ENCODE data around the gene RIMS3. TPM values are rescaled to one million over a fixed set of nuclear protein-coding genes. Genes with fewer than 3 reads are reported as not detected.

Gene RIMS3
- total RNA-seq, 1 donor from 2014 or later: 17.2 TPM

GRCh38 chr1:40652468-40652867 is 13.0 kb downstream of the RIMS3 start:
- peaks cover 26% of the 10 kb centered on the region for H3K4me1 Mint-ChIP-seq
- TF ChIP-seq EZH2phosphoT487 (IDR thresholded peaks at IDR 0.05) (no peak), CTCF (IDR thresholded peaks at IDR 0.05) (no peak), EZH2 (IDR thresholded peaks at IDR 0.05) (no peak)
- H3K9ac ChIP-seq: no peak overlapping the region
- peaks cover 12% of the 10 kb centered on the region for H3K27me3 Mint-ChIP-seq (ENCODE audit: insufficient read depth, low read depth)
- peaks cover 45% of the 10 kb centered on the region for H4K20me1 ChIP-seq (ENCODE audit: low read depth)
- H3K4me1 ChIP-seq: peaks cover 16% of the 10 kb centered on the region
- H3F3A ChIP-seq (ENCODE audit: low read depth): no peaks in the 10 kb centered on the region
- H3K9me3 Mint-ChIP-seq: no peaks in the 10 kb centered on the region
- no peak overlapping the region for H3K27ac ChIP-seq
- H3K79me2 ChIP-seq (ENCODE audit: low read depth): no peaks in the 10 kb centered on the region
- DNase-seq (ENCODE audit: low spot score): no peak
- H3K4me3 Mint-ChIP-seq: no peak overlapping the region
- H3K9me3 ChIP-seq (ENCODE audit: low read depth): no peaks in the 10 kb centered on the region
- H2AFZ ChIP-seq (replicated peaks): no peak overlapping the region
- H3K36me3 Mint-ChIP-seq: no peaks in the 10 kb centered on the region
- no peak overlapping the region for H3K4me3 ChIP-seq
- no peaks in the 10 kb centered on the region for H3K36me3 ChIP-seq
- no peak overlapping the region for H3K27ac Mint-ChIP-seq
- no peak overlapping the region for H3K4me2 ChIP-seq
- H3K27me3 ChIP-seq: no peaks in the 10 kb centered on the region

- Mint-ChIP-seq H3K9me3 (no peaks in the 10 kb centered on the region), H3K27me3 (ENCODE audit: insufficient read depth, low read depth) (peaks cover 12% of the 10 kb centered on the region), H3K4me1 (peaks cover 29% of the 10 kb centered on the region), H3K4me3 (no peak overlapping the region), H3K36me3 (no peaks in the 10 kb centered on the region), H3K27ac (no peak overlapping the region)
- no peak overlapping the region for H3K4me3 ChIP-seq
- H3F3A ChIP-seq (ENCODE audit: low read depth): no peaks in the 10 kb centered on the region
- TF ChIP-seq EZH2phosphoT487 (IDR thresholded peaks at IDR 0.05) (no peak), EZH2 (IDR thresholded peaks at IDR 0.05) (no peak)
- no peaks in the 10 kb centered on the region for H3K36me3 ChIP-seq
- peaks cover 16% of the 10 kb centered on the region for H3K4me1 ChIP-seq
- no peaks in the 10 kb centered on the region for H3K79me2 ChIP-seq (ENCODE audit: low read depth)
- H3K9me3 ChIP-seq (ENCODE audit: low read depth): no peaks in the 10 kb centered on the region
- H3K9ac ChIP-seq: no peak overlapping the region
- H3K27me3 ChIP-seq: no peaks in the 10 kb centered on the region
- no peak overlapping the region for H3K27ac ChIP-seq
- no peak overlapping the region for H3K4me2 ChIP-seq
- H2AFZ ChIP-seq (replicated peaks): no peak overlapping the region
- no peak for DNase-seq (ENCODE audit: low spot score)
- peaks cover 46% of the 10 kb centered on the region for H4K20me1 ChIP-seq (ENCODE audit: low read depth)
Measured at GRCh38 chr1:40651138-40651857, 14.2 kb downstream of the RIMS3 start.

GRCh38 chr1:40650075-40650474 is 15.4 kb downstream of the RIMS3 start:
- no peak overlapping the region for H3K27ac Mint-ChIP-seq
- no peak overlapping the region for H3K4me2 ChIP-seq
- no peak overlapping the region for H3K4me3 ChIP-seq
- H3K9me3 ChIP-seq (ENCODE audit: low read depth): no peaks in the 10 kb centered on the region
- peaks cover 12% of the 10 kb centered on the region for H3K27me3 Mint-ChIP-seq (ENCODE audit: insufficient read depth, low read depth)
- no peak overlapping the region for H2AFZ ChIP-seq (replicated peaks)
- no peaks in the 10 kb centered on the region for H3K36me3 Mint-ChIP-seq
- peak; percentile 75 for DNase-seq (ENCODE audit: low spot score)
- peaks cover 52% of the 10 kb centered on the region for H4K20me1 ChIP-seq (ENCODE audit: low read depth)
- TF ChIP-seq CTCF (IDR thresholded peaks at IDR 0.05) (peak; percentile 66), EZH2phosphoT487 (IDR thresholded peaks at IDR 0.05) (no peak)
- no peaks in the 10 kb centered on the region for H3K9me3 Mint-ChIP-seq
- H3K4me1 ChIP-seq: peaks cover 23% of the 10 kb centered on the region
- H3K79me2 ChIP-seq (ENCODE audit: low read depth): no peaks in the 10 kb centered on the region
- H3F3A ChIP-seq (ENCODE audit: low read depth): no peaks in the 10 kb centered on the region
- H3K27me3 ChIP-seq: no peaks in the 10 kb centered on the region
- peaks cover 41% of the 10 kb centered on the region for H3K4me1 Mint-ChIP-seq
- H3K36me3 ChIP-seq: no peaks in the 10 kb centered on the region
- H3K4me3 Mint-ChIP-seq: no peak overlapping the region
- no peak overlapping the region for H3K27ac ChIP-seq
- no peak overlapping the region for H3K9ac ChIP-seq

GRCh38 chr1:40649592-40649930 is 15.9 kb downstream of the RIMS3 start:
- TF ChIP-seq EZH2 (IDR thresholded peaks at IDR 0.05): no peak
- TF ChIP-seq CTCF (IDR thresholded peaks at IDR 0.05): no peak
- no peak for TF ChIP-seq EZH2phosphoT487 (IDR thresholded peaks at IDR 0.05)
- Histone ChIP-seq H3K4me2 (no peak overlapping the region), H3K36me3 (no peaks in the 10 kb centered on the region), H3F3A (ENCODE audit: low read depth) (no peaks in the 10 kb centered on the region), H3K9me3 (ENCODE audit: low read depth) (no peaks in the 10 kb centered on the region), H3K27me3 (no peaks in the 10 kb centered on the region), H3K4me3 (no peak overlapping the region), H3K9ac (no peak overlapping the region), H3K27ac (no peak overlapping the region), H4K20me1 (ENCODE audit: low read depth) (peaks cover 52% of the 10 kb centered on the region), H3K79me2 (ENCODE audit: low read depth) (no peaks in the 10 kb centered on the region), H2AFZ (replicated peaks) (no peak overlapping the region), H3K4me1 (peaks cover 19% of the 10 kb centered on the region)
- peaks cover 10% of the 10 kb centered on the region for H3K27me3 Mint-ChIP-seq (ENCODE audit: insufficient read depth, low read depth)
- DNase-seq (ENCODE audit: low spot score): no peak
- H3K4me3 Mint-ChIP-seq: no peak overlapping the region
- no peaks in the 10 kb centered on the region for H3K36me3 Mint-ChIP-seq
- H3K9me3 Mint-ChIP-seq: no peaks in the 10 kb centered on the region
- no peak overlapping the region for H3K27ac Mint-ChIP-seq
- peaks cover 41% of the 10 kb centered on the region for H3K4me1 Mint-ChIP-seq
